G401 (cell line): ENCODE measurements around the gene OR11A1. TPM values are rescaled to one million over a fixed set of nuclear protein-coding genes. Genes with fewer than 3 reads are reported as not detected.

Source experiments
- DNase-seq: peaks from one replicate; pipeline ENCODE4 v3.0.0-alpha.2; 2015; ENCODE audit warnings: low spot score
- in situ Hi-C: cut with HindIII; loops from 2 replicates; pipeline ENCODE4 v1.10.0; 2016; ENCODE audit warnings: low sequenced_read_pairs, mixed read lengths
- total RNA-seq: library from RNA; depleted of rRNA; stranded (reverse); fragments of >200 nt; shearing (Covaris generic); gene quantifications from 2 replicates; pipeline ENCODE4 v1.2.3, GENCODE V29; 2014; rRNA removed

The OR11A1 gene, protein sequence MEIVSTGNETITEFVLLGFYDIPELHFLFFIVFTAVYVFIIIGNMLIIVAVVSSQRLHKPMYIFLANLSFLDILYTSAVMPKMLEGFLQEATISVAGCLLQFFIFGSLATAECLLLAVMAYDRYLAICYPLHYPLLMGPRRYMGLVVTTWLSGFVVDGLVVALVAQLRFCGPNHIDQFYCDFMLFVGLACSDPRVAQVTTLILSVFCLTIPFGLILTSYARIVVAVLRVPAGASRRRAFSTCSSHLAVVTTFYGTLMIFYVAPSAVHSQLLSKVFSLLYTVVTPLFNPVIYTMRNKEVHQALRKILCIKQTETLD
- not detected in 2 replicates for total RNA-seq

DNA sequence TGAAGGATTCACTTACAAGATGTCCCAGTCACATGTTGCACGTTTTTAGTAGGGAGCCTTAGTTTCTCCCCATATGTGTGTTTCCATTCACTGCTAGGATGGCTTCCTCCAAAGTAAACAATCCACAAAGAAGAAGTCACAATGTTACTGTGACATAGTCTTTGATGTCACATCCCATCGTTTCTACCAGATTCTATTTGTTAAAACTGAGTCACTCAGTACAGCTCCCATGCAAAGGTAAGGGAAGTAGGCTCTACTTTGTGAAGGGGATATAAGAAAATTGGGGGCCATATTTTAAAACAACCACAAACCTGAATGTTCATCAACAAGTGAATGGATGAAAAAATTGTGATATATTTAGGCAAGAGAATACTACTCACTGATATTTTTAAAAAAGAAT, at the start of gene OR11A1, which contains the start of gene OR2H1:
Gene OR11A1, minus strand, starts transcription at position 101 of the 400 bp plus-strand sequence. CDS start 29,430 bp downstream, outside the sequence.
Gene OR2H1, plus strand, starts transcription at position 185 of the 400 bp plus-strand sequence. CDS start 4,615 bp downstream, outside the sequence.
- no peak for DNase-seq
- in situ Hi-C loops = no loop called here

DNA sequence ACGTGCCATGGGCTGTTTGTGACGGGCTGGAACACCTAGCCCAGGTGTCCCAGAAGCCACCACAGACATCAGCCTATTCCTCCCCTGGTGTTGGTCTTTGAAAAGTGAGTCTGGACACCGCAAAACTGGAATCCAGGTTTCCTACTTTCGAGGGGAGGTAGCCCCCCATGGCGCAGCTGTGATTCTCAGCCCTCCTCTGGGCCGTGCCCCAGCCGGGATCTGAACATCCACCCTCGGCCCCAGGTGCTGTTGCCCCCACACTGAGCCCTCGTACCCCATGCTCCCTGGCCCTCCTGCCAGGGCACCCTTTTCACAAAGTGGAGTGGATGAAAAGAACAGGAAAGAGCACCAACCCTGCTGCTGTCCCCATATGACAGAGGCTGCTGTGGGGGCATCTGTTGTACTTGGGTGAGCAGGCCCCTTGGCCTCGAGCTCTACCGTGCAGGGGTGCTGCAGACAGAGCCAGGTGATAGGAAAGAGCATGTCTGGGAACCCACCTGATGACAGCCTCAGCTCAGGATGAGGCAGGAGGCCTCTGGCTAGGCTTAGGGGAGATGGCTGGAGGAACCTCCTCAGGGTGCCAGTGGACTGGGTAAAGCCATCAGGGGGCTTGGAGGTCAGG, 49.7 kb upstream of the OR11A1 start:
- in situ Hi-C loops = no loop called here
- no peak for DNase-seq

DNA sequence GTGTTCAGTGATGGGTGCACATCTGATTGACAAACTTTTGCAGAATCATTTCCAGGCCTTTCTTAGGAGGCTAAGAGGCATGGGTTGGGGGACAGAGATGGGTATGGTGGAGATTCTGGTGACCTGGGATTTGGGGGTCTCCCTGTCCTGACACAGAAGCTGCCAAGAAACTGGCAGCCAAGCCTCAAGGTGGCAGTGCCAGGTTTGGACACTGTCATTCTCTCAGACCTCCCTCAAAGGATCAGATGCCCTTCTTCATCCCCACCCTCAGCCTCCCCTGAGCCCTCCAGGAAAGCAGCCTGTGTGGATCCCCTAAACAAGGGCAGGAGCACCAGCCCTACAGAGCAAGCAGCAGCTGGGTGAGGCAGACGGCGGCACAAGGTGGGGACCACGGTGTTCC, 48.9 kb upstream of the OR11A1 start:
- no peak for DNase-seq
- in situ Hi-C loops = no loop called here

DNA sequence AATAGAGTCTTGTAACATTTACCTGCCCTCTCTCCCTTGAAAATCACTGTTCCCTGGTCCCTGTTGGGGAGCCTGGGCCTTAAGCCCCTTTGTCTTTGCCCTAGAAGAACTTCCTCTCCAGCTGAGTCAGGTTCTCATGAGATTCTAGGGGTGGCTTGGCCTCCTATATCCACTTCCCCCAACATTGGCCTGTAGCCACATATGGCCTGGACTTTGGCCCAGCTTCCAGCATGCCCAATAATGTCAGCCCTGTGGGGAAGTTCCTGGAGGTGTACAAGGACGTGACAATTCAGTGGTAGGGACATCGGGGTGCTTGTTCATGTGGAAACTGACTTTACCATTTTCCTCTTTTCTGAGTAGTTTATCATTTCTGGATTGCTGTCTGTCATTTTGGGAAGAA, 48.1 kb upstream of the OR11A1 start:
- in situ Hi-C loops = no loop called here

DNA sequence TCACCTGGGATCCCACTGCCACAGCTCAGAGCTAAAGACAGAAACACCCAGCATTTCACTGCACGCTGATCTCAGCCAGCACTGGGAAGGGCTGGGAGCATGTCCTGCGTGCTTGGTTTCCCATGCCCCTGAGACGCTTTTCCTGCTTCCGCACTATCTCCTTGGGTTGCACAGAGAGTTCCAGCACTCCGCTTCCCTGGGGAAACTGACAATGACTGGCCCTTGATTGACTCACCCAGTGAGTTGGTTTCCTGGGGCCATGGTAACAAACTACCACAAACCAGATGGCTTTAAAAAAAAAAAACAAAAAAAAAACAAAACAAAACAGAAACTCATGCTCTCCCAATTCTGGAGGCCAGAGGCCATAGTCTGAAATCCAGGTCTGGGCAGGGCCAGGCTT, 45.7 kb upstream of the OR11A1 start:
- in situ Hi-C loops = no loop called here
- no peak for DNase-seq

More for the DNA sequence above, 48.1 kb upstream of the OR11A1 start:
- no peak for DNase-seq

DNA sequence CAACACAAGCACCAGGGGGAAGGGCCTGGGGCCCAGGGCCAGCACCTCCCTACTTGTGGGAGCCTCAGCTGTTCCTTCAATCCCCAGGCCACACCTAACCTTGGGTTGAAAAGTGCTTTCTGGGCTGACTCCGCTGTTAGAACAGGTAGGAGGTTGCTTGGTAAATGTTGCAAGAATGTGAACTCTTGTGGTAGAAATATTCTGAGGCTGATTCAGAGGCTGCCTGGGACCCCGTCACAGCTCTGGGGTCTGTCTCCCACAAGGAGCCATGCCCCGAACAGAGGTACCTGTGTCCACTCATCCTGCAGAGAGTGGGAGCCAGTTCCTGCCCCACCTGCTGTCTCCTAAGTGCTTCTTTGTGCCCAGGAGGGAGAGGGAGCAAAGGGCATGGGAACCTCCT, 45.3 kb upstream of the OR11A1 start:
- DNase-seq = no peak

DNA sequence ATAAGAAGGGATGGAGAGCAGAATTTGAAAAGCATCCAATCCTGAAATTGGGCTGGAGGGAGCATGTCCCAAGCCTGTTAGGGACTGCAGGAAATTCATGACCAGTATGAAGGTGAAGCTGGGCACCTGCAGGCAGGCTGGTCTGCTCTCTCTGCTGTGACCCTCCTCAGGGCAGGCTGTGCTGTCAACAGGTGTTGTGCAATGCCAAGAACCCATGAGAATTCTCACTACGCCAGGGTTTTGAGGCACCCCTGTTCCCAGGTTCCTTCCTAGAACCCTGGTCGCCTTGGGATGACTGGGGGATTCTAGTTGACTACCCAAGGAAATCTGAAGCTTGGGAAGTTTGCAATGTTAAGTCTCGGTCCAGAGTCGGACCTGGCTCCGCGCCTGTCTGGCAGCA, 44.2 kb upstream of the OR11A1 start:
- in situ Hi-C loops = no loop called here
- DNase-seq = no peak

More for the DNA sequence above, 45.3 kb upstream of the OR11A1 start:
- in situ Hi-C loops = no loop called here

DNA sequence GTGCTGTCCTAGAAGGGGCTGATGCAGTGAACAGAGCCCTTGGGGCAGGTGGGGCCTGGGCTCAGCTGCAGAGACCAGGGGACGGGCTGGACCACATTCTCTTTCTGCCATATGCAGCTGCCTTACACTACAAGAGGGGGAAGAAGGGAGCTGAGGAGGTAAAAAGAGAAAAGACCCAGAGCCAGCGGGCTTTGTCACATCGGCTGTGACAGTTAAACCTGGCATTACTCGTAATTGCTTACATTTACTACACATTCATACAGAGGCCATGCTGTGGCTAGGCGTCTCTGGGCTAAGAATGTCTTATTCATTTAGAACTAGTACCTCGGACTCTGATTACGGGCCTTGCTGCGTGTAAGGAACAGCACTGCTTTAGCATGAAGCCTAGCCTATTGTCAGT, 43.7 kb upstream of the OR11A1 start:
- in situ Hi-C loops = no loop called here
- DNase-seq = no peak

DNA sequence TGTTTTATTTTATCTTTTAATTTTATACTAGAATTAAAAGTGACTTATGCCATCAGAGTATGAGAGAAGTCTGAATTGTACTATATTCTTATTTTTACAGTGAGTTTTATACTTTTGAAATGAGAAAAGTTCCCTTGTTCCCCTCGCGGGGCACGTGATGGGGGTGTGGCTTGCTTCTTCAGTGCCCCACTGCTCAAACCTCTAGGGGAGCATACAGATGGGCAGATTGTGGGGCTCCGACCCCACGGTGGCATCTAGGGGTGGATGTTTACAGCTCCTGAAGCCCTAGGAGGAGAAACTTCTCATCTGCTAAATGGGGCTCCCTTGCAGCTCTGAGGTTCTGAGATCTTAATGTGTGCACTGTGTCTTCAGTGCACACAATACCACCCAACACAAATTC, 42.8 kb upstream of the OR11A1 start:
- in situ Hi-C loops = no loop called here

DNA sequence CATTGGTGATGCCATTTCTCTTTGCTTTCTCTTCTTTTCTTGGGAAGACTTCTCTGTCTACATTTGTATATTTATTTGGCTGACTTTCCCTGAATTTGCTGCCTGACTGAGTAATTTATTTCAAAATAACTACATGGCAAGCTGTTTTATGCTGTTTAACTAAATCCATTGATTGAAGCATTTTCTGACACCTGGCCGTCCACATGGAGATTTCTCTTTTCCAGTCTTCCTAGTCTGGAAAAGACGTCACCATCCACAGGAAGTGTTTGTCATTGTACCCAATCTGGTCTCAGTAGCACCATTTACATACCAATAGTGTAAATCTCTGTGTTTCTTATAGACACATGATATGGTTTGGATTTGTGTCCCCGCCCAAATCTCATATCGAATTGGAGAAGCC, 40.1 kb upstream of the OR11A1 start:
- DNase-seq = no peak
- in situ Hi-C loops = no loop called here

More for the DNA sequence above, 42.8 kb upstream of the OR11A1 start:
- DNase-seq = no peak

DNA sequence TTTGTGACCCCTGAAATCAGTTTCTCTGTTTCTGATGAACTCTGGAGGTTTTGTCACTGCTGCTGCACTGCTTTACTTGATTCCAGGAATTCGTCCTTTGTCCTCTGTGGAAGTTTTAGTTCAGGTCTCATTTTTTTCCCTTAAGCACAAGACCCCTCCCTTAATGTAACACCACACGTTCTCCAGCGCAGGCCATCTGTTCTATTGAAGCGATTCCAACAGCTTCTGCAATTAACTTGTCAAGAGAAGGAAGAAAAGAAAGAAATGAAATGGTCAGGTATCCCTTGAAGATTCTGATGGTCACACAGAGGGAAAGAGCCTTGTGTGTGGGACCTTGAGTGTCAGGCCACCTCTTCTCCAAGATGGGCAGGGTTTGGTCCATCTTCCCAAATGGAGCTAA, 38.7 kb upstream of the OR11A1 start:
- in situ Hi-C loops = no loop called here
- DNase-seq = no peak

DNA sequence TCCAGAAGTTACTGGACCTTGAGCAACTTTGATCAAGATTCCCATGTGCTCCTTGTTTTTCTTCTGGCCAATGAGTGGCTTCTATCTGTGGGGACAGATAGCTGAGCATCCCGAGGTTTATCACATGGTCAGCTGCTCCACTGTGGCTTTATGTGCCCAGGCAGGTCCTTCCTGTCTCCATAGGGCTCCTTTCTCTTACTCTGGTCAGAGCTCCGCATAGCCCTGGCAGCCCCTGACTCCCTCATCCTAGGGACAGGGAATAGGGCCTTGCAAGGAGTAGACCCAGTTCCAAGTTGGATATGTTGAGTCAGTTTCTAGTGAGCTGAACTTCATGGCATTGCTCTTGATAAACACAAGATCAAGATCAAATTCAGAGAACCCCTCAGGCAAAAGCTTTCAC, 37.3 kb upstream of the OR11A1 start:
- in situ Hi-C loops = no loop called here
- no peak for DNase-seq

DNA sequence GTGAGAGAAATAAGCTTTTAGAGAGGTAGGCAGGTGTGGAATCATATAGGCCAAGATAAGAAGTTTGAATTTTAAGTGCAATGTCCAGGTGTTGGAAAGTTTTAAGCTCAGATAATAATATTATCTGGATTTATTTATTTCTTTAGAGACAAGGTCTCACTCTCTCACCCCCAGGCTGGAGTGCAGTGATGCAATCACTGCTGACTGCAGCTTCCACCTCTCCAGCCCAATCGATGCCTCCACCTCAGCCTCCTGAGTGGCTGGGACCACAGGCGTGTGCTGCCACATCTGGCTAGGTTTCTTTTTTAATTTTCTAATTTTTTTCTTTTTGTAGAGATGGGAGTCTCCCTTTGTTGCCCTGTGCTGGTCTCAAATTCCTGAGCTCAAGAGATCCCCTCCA, 36.4 kb upstream of the OR11A1 start:
- DNase-seq = no peak
- in situ Hi-C loops = no loop called here

DNA sequence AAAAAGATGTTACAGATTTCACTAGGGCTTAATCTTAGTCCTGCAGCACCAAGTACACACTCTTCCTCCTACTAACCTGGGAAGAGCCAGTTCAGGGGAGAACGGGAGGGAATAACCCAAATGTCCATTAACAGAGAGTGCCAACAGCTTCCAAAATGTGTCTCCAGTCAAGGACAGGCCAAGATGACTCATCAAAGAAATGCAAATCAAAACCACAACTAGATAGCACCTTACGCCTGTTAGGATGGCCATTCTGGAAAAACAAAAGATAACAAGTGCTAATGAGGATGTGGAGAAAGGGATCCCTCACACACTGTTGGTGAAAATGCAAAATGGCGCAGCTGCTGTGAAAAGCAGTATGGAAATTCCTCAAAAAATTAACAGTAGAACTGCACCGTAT, 34.7 kb upstream of the OR11A1 start:
- in situ Hi-C loops = no loop called here

DNA sequence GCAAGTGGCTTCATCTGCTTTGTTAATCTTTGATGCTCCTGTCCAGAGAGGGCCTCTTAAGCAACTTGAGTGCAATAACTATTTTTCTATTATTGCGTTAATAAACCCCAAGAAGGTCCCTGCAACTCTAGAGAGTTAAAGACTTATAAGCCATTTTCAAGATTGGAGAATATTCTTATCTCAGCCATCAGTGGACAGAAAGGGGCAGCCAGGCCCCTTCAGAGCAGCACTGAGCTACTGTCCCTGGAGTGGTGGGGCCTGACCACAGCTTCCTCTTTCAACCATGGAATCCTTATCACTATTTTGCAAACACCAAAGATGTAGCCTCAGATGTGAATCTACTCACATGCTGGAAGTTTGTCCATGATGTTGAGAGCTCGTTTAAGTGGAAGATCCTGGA, 33.7 kb upstream of the OR11A1 start:
- in situ Hi-C loops = no loop called here
- DNase-seq = no peak

More for the DNA sequence above, 34.7 kb upstream of the OR11A1 start:
- no peak for DNase-seq

DNA sequence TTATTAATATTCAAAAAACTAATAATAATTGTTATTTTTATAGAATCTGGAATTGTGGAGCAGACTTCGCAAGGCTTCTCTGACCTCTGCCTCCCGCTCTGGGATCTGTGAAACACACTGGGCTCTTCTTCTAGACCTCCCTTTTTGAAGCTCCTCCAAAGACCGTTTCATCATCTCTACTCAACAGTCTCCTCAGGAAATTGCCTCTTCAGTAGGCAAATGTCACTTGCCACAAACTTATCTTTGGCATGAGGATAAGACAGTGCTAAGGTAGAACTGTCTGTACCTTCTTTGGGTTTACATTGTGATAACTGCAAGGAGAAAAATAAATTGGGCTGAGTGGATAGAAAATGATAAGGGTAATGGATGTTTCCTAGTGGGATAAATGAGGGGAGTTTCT, 33.2 kb upstream of the OR11A1 start:
- DNase-seq = no peak
- in situ Hi-C loops = no loop called here

DNA sequence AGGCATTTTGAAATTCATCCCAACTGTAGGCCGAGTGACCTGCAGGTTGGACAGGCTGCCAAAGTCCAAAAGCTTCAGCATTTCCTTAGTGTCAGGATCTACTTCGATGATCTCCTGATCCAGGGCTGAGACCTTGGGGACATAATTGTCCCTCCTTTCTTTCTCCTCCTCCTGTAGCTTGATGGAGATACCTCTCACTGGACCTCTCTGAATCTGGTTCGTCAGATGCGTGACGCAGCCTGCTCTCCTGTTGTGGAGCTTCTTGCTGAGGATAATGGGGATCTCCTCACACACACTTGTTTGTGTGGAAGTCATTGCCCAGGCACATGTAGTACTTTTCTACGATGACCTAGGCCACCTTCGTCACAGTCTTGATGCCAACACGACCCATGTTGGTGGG, 32.4 kb upstream of the OR11A1 start:
- in situ Hi-C loops = no loop called here
- no peak for DNase-seq

DNA sequence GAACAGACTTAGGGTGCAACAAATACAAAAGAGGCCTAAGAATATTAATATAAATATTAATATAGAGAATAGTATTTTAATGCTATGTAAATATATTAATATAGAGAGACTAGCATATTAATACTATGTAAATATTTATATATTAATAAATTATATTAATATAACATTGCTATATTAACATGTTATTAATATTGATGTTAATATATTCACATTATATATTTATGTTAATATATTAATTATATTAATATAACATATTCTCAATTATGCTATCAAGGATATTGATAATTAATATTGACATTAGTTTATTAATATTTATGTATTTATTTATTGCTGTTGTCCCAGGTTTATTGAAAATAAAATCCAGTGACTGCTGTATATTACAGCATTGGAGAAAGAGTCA, 32.0 kb upstream of the OR11A1 start:
- in situ Hi-C loops = no loop called here

DNA sequence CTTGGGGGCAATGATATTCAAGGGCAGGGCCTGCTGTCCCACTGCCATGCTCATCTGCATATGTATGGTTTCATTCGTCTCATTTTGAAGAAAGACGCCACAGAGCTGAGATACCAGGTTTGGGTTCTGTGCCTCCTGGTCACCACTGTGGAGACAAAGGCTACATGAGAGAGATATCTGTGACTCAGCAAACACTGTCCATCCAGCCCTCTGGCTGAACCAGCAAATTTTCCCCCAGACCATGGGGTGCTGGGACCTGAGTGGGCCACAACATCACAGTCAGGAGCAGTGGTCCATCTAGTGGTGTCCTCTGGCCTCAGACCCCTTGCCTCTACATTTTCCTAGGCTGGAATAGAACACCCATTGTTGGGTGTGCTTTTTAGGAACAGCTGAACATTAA, 30.8 kb upstream of the OR11A1 start, which contains the start of gene MAS1L:
Gene MAS1L, minus strand, starts transcription at position 297 of the 400 bp plus-strand sequence. Its CDS starts 54 bp downstream, at position 243.
- in situ Hi-C loops = no loop called here
- DNase-seq = no peak

More for the DNA sequence above, 32.0 kb upstream of the OR11A1 start:
- DNase-seq = no peak

DNA sequence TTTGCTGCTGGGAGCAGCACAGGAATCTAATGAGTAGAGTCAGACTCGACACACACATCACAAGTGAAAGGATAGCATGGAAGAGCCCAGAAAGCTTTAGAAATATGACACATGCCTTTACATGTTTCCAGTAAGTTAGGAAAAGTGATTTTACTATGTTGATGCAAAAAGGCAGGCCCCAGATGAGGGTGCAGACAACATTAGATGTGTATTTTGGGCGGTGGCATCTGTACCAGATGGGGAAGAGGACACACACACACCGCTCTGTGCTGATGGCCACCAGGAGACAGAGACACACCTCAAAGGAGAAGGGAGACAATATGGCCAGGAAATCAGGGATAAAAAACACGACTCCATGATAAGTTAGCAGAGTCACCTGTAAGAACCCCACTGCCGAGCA, 30.3 kb upstream of the OR11A1 start:
- no peak for DNase-seq
- in situ Hi-C loops = no loop called here

DNA sequence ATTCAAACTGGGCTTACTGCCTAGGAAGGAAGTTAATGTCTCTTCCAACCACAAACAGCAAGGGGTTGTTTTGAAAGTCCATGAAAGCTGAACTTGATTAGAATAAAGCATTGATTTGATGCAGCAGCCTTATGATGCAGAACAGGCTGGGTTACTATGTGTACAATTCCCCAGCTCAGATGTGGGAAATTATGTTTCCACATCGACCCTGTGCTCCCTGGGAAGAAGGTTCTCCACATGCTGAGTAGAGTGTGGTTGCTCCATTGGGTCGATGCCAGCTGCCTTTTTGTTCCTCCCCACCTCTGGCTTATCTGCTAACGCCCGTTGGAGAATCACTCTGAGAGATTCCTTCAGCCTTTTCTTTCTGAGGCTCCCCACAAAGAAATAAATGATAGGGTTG, 29.7 kb upstream of the OR11A1 start:
- in situ Hi-C loops = no loop called here
- no peak for DNase-seq
